Measurements from ENCODE around the gene PRELID3B.

The PRELID3B gene

DNA sequence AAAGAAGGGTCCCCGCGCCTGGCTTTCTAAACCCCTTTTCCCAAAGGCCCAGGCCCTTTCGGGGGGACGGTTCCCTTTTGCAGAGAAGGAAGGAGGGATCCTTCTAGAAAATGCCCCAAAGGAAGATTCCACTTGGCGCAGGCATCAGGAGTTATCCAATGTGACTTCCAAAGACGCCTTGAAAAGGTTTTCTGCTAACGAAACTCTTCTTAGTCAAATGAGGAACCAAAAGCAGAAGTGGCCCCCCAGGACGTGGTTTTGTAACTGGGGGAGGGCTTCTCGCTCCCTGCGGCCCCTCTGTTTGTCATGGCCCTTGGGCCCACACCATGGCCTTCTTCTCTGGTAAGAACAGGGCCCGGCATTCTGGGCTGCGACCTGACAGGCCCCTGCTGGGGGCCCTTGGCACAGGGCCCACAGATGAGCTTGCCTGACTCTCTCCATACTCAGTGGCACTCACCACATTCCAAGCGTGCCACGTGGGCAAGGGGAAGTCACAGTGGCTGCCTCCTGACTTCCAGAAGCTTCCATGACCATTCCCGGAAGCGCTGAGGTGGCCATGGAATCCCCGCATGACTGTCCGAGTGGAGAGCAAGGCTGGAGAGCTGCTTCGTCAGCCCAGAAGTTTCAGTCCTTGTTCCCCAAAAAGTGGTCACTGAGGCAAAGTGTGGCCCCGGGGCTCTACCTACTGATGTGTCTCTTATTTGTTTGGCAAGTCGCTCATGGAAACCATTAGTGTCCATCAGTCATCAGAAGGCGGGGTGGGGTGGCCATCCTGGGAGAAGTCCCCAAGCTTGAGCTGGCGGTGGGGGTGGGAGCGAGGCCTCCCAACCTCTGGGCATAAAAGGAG, 34.7 kb downstream of the PRELID3B start:
- DNase-seq, result no peak

GRCh38 chr20:59006864-59007664, 35.5 kb downstream of the PRELID3B start, which contains the start of gene CTSZ:
Gene CTSZ, minus strand, starts transcription at chr20:59007254. Its CDS starts 126 bp downstream, at chr20:59007128.
- DNase-seq, result peak in 2 of 4 experiments; percentile 28 to 42

DNA sequence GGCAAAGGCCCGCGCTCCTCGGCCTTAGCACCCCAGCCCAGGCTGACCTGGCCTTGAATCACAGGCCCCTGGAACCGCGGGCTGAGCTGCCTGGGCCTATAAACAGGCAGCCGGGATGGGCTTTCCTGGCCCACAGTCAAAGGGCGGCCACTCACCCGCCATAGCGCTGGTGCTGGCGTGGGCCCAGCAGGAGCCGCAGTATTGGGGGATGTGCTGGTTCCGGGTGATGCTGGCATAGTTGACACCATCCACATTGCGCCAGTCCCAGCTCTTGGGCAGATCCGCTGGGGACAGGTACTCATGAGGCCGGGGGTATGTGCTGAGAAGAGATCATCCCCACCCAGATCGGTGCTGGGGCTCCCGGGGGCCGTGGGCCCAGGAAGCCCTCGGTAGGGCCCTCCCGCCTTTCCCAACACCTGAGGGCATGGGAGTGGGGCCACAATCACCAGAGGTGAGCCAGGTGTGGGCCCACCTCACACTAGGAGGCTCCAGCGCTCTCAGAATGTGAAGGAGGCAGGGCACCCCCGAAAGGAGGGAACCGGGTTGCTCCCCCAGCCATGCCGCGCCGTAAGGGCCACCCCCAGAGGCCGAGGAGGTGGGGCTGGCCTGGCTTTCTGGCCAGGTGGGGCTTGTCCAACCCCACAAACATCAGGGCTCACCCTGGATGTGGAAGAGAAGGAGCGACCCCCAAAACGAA, 36.3 kb downstream of the PRELID3B start:
- no peak for DNase-seq

DNA sequence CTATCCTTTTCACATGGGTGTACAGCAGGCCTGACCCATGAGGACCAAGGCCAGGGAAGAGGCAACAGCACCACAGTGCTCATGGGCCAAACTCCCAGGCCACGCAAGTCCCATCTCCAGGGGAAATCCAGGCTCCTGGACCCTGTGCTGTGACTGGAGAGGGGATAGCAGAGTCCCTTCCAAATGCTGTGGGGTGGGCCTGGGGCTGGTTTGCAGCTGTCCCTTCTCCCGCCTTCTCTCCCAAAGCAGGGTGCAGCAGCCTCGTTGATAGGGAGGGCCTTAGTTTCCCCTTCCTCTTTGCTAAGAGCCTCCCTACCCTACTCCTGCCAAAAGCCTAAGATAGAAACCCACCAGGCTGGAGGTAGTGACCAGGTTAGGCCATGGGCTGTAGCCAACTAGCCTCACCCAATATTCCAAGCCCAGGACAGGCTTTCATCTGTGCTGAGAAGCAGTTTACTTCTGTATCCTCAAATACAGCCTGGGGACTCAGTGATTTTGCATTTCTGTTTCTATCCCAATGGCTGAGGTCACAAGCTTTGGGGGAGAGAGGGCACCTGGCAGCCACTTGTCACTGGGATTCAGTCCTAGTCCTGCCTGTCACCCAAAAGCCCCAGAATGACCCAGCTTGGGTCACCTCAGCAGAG, 36.9 kb downstream of the PRELID3B start:
- no peak for DNase-seq

DNA sequence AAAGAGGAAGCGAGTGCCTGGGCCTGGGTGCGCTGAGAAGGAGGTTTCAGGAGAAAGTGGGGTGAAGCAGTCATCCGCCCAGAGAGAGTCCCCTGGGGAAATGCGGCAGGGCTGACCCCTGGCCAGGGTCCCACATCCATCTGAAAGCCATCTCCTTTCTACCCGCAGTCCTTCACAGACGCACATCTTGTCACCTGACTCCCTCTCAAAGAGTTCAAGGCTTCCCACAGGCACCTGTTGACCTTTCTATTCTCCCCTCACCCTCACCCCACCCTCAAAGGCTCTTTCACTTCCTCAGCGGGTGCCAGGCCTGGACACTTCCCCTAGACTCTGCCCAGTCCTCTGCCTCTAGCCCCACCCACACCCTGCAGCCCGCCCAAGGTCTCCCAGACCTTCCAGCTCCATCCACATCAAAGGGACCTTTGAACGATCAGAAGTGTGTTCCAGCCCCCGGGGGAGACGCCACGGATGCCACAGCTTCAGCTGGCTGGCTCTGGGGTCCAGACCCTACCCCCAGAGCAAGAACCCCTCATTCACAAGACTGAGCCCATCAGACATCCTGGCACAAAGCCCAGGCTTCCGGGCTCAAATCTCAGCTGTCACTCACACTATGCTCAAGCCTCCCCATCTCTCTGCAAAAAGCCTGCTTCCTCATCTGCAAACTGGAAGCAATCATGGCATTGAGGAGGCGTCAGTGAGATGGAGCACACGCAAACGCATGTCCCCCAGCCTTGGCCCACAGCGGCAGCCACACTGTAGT, 37.6 kb downstream of the PRELID3B start:
- peak in 3 of 4 experiments; percentile 9 to 29 (median 12) for DNase-seq

- DNase-seq, result peak in 1 of 4 experiments; percentile 15
Observed at GRCh38 chr20:59004493-59004762, 38.2 kb downstream of the PRELID3B start.

- no peak for DNase-seq
Observed at GRCh38 chr20:59003836-59004492, 38.6 kb downstream of the PRELID3B start.

- DNase-seq, result no peak
Observed at GRCh38 chr20:59002874-59003399, 39.6 kb downstream of the PRELID3B start.

DNA sequence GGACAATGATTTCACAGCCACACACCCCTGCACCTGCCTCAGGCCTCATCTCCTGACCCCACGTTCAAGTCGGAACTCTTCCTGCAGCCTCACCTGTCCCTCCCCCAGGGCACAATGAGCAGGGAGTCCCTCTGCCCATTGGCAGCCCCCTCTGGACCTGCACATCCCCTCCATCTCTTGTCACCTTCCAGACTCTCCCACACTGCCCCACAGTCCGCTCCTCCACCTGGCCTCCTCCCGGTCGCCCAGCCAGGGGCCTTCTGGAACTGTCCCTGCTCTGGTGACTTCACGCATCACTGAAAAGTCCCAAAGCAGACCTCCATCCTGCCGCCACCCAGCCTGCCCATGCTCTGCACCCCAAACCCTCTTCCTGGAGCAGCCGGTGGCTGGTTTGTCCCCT, 40.2 kb downstream of the PRELID3B start:
- DNase-seq, result no peak

GRCh38 chr20:59001449-59002171, 41.0 kb downstream of the PRELID3B start:
- no peak for DNase-seq

DNA sequence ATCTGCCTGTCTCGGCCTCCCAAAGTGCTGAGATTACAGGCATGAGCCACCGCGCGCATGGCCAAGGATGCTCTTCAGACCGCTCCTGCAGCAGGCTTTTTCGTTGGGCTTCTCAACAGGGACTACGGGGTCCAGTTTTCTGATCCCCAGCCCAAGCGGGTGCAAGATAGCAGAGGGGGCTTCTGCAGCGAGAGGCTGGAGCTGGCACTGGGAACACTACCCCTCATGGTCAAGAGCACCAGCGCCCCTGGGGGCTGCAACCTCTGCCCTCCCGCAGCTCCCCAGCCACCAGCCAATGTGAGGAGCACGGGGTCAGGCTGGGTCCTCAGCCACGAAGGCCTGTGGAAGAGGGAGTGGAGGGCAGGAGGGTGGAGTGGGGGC, 41.5 kb downstream of the PRELID3B start:
- DNase-seq, result no peak

GRCh38 chr20:59000326-59000725, 42.3 kb downstream of the PRELID3B start:
- DNase-seq, result no peak

DNA sequence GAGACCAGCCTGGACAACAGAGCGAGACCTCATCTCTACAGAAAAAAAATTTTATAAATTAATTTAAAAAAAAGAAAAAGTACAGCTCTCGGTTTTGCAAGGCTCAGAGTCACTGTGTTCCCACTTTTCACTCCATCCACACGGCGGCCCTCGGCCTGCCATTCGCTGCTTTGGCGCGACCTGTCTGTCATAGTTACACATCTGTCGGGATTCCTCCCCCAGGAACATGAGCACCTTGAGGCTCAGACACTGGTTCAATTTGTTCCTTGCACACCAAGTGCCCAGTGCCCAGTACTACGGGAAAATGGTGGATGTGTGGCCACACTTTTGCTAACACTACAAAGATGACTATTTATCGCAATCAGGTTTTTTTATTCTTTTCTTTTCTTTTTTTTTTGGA, 43.9 kb downstream of the PRELID3B start:
- no peak for DNase-seq

DNA sequence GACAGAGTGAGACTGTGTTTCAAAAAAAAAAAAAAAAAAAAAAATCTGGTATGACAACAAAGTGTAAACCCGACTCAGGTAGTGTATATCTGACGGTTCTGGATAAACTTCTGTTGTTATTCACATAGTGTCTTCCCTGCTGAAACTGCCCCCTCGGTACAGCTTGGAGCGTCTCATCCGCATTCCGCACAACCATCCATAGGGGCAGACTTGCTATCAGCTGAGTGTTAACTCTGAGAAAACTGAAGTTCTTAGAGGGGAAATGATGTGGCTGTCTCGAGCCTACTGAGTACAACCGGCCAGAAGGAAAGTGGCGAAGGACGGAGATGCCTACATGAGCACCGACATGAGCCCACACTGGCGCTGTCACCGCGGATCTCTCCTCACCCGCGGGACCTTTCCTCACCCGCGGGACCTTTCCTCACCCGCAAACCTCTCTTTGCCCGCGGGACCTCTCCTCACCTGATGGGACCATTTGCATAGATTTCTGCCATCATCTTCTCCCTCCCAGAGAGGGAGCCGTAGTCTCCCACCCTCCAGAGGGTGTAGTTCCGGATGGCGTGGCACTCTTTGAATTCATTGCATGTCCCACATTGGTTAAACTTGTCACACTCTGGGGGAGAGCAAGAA, 45.3 kb downstream of the PRELID3B start:
- DNase-seq, result no peak

DNA sequence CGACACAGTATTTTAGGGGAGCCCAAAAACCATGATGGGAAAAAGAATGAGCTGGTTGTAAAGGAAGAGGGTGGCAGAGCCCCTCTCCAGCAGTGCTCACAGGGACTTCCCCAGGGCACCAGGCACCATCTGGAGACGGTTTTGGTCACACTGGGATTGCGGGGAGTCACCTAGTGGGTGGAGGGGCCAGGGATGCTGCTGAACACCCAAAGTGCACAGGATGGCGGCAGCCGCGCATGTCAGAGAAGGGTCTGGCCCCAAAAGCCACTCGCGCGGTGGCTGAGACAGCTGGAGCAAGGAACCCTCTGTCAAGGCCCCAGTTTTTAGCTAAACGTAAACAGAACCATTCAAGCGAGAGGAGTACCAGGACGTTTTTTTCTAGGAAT, 46.4 kb downstream of the PRELID3B start:
- no peak for DNase-seq

DNA sequence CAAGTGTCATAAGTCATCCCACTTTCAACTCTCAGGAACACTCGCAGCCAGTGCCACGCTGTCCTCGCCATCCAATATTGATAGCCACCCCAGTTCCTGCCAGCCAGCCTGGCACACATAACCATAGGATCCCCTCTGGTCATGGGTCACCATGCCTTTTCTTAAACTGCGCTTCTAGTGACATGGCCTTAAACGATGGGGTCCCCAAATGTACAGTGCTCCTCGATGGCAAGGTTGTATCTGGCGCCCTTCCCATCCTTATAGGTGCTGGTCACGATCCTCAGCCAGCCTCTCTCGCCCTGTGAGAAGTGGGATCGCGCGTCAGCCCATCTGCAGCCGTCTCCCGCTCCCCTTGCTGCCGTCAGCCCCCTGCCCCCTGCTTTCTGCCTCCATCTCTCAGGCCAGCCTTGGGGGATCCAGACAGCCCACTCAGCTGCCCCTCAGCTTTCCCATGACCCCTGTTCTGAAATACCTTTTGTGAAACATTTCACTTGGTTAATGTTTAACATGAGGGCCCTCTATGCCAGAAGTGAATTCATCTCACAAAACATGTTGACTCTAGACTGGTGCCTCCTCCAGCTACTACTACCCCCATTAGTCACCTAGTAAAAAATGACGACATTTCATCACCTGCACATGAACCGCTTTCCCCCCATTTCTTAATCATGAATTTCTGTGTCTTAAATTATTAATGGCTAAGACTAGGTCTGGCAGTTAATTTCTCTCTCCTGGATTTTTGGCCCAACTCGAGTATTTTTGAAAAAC, 46.9 kb downstream of the PRELID3B start:
- no peak for DNase-seq

GRCh38 chr20:58994390-58995159, 48.0 kb downstream of the PRELID3B start:
- DNase-seq, result no peak
